Stimulated activated CD8-positive, alpha-beta memory T cell treated with anti-CD3 and anti-CD28 coated beads, Interleukin-2, amount 100 ng/mL, for 48 hours (primary cell): ENCODE data around the gene KCNQ1.
"Not testable (repeated sequence)": the region's sequence is repeated elsewhere in the genome, so short reads cannot be mapped to it uniquely, and the experiment has no call there.

ENCODE experiments used
- DNase-seq, 2 donors: peaks; one replicate each; pipeline ENCODE4 v3.0.0-alpha.2; 2020; ENCODE audit warnings: low read depth in 2 of 2

Gene KCNQ1

DNA sequence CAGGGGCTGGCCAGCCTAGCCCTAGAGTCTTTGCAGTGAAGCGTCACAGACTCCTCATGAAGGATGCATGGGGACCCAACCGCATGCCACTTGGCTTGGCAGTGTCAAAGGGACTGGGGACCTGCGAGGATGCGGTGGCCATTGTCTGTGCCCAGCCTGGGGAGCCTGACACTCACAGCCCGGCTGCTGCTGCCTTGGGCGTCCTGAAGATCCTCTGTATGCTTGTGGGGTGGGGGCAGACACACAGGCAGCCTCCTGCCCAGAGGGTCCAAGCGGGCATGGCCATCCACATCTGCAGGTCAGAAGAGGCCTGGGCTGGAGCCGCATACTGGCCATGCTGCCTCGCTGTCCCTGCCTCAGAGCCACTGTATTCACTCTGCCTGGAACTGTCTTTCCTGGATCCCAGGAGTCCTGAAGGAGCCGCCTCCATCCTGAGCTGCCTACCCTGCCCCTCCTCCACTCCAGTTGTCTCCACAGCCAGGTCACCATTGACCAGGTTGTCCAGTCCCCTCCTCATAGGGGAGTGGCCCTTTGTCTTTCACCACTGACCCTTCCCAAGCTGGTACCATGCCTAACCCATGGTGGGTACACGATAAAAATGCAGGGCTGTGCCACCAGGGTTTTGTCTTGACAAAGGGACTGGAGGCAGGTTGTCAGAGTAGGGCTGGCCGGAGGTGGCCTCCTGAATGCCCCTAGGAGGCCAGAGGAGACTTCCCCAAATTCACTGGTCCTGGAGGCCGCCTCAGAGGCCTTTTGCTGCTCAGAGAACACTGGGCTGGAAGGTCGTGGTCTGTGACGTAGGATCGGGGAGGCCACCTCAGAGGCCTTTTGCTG lies 148.0 kb downstream of the KCNQ1 start:
- DNase-seq: no peak

DNA sequence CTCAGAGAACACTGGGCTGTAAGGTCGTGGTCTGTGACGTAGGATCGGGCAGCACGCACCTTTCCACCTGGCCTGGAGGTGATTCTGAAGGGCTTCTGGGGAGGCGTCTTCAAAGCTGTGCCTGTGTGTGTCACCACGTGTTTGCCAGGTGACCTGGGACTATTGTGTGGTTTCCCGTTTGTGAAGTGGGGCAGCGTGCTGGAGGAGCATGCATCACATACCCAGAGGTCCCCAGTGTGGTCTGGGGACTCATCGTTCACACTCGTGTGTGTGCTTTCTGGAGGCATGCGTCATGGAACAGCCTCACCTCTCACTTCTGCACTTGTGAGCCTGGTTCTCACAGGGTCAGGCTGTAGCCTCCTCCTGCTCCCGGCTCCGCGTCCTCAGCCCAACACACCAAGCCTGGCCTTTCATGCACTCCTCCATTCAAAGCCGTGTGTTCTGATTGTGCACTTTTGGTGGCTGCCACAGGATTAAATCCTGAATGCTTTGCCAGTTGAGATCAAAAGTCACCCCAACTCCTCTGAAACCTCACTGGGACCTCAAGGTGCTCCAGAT lies 148.7 kb downstream of the KCNQ1 start:
- no peak for DNase-seq

DNA sequence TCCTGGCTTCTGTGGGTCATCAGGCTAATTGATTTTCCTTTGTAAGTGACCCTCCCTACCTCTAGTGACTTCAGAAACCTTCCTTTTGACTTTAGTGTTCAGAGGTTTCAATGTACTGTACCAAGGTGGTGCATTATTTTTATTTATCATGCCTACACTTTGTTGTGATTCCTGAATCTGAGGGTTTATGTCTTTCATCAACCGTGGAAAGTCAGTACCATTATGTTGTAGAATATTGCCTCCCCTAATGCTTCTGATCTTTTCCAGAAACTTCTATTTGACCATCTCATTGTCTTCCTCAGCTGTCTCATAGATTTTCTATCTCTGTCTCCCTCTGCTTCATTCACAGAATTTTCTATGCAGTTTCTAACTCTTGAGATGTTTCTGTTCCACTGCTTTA lies 149.5 kb downstream of the KCNQ1 start:
- DNase-seq: no peak

DNA sequence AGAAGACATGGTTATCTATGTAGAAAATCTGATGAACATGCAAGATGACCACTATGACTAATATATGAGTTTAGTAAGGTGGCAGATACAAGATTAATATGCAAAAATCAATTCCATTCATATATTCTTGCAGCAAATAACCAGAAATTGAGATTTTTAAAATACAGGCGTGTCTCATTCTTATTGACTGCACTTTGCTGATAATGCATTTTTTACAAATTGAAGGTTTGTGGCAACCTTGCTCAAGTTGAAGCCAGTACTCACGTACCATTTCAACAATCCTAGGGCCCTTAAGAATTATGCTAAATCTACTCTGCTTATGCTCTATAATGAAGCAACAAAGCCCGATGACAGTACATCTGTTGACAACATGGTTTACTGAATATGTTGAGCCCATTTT lies 150.4 kb downstream of the KCNQ1 start:
- DNase-seq: no peak

DNA sequence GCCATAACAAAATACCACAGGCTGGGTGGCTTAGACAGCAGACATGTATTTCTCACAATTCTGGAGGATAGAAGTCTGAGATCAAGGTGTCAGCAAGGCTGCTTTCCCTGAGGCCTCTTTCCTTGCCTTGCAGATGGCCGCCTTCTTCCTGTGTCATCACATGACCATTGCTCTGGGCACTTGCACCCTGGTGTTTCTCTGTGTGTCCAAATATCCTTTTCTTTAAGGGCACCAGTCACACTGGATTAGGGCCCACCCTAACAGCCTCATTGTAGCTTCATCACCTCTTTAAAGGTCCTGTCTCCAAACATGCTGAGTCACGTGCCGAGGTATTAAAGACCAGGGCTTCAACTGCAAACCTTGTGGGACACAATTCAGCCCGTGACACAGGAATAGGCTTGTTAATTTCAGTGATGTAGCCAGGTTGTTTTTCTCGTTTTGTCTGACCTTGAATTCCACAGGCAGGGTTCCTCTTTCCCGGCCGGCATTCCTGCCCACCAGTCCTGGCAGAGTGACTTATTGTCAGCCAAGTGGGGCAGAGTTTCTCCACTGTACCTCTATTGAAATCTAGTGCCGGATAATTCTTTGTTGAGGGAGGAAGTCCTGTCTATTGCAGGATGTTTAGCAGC lies 154.9 kb downstream of the KCNQ1 start:
- no peak for DNase-seq

DNA sequence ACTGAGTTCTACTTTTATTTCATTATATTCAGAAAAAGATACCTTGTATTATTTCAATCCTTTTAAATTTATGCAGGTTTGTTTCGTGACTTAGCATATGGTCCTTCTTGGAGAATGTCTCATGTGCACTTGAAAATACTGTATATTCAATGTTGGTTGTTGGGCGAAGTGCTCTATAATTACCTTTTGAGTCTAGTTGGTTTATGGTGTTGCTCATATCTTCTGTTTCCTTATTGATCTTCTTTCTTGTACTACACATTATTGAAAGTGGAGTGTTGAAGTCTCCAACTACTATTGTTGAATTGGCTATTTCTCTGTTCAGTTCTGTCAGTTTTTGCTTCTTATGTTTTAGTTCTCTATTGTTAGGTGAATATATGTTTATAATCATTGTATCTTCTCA lies 164.5 kb downstream of the KCNQ1 start:
- no peak for DNase-seq

DNA sequence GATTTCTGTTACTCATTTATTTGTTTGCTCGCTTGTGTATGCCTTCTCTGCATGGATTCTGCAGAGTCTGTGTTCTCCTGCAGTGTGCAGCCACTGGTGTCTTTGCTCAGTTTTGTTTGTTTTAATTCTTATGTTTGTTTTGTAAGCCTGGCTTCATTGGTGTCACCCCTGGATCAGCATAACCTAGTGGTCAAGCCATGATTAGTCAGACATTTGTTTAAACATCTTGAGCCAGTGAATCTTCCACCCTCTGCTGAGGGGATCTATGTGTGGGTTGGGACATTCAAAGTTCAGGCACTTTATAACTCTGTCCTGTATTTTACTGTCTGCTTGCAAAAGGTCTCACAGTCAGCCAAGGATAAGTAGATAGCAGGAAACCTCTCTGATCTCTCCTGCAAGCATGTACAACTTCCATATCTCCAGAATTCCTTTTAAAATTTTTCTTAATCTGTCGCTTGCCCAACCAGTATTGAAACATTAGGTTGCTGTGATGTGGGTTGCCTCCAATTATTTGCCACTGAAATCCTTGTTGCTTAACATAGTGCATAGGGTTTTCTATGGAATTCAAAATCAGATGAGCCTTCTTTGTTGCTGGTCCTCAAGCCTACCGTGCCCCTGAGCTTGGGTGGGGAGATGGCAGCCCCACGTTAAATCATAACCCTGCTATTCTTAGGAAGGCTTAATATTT lies 168.2 kb downstream of the KCNQ1 start:
- no peak for DNase-seq

DNA sequence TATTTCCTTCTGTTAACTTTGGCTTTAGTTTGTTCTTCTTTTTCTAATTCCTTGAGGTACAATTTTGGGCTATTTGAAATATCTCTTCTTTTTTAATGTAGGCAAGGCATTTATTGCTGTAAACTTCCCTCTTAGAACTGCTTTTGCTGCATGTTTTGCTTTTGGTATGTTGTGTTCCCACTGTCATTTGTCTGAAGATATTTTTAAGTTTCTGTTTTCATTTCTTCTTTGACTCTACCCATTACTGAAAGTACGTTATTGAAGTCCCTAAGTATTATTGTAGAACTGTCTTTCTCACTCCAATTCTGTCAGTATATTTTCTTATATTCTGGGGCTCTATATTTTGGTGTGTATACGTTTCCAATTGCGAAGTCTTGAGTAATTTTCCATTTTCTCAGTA lies 177.1 kb downstream of the KCNQ1 start:
- no peak for DNase-seq

DNA sequence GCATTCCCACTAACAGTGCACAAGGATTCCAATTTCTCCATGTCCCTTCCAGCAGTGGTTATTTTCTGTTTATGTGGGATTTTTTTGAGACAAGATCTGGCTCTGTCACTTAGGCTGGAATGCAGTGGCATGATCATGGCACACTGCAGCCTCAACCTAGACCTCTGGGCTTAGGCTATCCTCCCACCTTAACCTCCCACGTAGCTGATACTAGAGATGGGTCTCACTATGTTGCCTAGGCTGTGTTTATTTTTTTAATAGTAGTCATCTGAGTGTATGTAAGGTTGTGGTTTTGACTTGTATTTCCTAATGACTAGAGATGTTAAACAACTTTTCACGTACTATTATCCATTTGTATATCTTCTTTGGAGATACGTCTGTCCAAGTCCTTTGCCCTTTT lies 180.4 kb downstream of the KCNQ1 start:
- DNase-seq: no peak

DNA sequence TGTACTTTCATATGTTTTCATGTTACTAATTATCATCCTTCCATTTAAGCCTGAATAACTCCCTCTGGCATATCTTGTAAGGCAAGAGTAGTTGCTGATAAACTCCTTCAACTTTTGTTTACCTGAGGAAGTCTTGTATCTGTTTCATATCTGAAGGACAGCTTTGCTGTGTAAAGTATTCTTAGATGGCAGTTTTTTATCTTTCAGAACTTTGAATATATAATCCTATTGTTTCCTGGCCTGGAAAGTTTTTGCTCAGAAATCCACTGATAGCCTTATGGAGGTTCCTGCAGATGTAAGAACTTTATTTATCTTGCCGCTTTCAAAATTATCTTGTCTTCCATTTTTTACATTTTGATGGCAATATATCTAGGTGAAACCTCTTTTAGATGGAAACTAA lies 185.9 kb downstream of the KCNQ1 start:
- DNase-seq: no peak

DNA sequence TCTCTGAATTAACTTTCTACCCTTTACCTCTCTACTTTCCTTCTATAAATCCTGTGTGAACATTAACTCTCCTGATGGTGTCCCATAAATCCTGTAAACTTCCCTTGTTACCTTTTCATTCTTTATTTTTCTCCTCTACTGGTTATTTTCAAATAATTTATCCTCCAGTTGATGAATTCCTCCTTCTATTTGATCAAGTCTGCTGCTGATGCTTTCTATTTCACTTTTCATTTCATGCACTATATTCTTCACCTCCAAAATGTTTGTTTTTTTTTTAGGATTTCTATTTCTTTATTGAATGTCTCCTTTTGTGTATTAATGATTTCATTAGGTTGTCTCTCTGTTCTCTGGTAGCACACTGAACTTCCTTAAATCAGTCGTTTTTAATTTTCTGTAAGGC lies 186.4 kb downstream of the KCNQ1 start:
- no peak for DNase-seq

DNA sequence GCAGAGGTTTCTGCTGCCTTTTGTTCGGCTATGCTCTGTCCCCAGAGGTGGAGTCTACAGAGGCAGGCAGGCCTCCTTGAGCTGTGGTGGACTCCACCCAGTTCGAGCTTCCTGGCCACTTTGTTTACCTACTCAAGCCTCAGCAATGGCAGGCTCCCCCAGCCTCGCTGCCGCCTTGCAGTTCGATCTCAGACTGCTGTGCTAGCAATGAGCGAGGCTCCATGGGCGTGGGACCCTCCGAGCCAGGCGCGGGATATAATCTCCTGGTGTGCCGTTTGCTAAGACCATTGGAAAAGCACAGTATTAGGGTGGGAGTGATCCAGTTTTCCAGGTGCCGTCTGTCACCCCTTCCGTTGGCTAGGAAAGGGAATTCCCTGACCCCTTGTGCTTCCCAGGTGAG lies 195.0 kb downstream of the KCNQ1 start:
- DNase-seq: not testable (repeated sequence)

DNA sequence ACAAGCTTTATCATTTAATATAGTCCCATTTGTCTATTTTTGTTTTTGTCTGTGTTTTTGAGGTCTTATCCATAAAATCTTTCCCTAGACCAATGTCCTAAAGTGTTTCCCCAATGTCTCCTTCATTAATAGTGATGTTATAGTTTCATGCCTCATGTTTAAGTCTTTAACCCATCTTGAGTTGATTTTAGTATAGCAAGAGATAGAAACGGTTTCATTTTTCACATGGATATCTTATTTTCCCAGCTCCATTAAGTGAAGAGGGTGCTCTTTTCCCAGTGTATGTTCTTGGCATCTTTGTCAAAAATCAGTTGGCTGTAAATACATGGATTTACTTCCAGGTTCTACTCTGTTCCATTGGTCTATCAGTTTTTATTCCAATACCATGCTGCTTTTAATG lies 196.8 kb downstream of the KCNQ1 start:
- DNase-seq: no peak

DNA sequence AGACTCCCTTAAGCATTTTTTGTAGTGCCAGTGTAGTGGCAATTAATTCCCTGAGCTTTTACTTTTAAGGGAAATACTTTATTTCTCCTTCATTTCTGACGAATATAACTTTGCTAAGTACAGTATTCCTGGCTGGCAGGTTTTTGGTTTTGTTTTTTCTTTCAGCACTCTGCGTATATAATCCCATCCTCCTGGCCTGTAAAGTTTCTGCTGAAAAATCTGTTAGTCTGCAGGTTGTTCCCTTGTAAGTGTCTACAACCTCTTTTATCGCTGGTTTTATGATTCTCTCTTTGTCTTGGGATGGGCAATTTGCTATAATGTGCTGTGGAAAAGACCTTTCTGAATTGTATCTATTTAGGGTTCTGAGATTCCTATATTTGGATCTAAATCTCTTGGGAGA lies 198.9 kb downstream of the KCNQ1 start:
- DNase-seq: no peak

DNA sequence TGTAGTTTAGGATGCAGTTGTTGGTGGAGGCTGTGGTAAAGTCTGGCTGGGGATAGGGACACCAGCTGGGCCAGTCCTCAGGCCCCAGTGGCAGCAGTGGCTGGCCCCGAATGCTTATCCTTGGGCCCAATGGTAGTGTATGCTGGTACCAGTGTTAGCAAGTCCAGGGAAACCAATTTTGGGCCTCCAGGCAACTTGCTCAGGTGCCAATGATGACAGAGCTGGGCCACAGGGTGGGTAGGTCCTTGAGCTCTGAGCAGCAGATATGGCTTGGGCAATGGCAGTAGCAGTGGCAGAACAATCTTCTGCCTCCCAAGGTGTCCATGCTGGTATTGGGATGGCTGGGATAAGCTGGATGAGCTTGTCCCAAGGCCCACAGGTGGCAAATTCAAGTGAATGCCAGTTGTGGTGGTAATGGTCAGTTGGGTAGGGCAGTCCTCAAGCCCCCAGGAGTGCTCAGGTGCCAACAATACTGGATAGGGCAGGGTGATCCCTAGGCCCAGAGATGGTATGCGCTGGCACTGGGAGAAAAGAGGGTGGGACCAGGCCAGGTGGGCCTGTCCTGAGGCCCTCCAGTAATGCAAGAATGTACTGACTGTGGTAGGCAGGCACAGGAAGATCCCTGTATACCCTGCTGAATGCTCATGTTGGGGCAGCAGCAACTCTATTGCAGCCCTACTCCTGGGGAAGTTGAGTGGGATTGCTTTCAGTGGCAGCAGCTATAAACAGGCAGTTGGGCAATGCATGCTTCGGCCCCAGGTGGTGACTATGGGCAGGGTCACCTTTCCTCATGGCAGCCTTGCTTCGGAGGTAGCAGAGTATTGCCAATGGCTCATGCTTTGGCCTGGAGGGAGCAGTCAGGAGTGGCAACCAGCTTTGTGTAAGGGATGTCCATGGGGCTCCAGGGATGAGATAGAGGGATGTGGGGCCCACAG lies 200.3 kb downstream of the KCNQ1 start:
- no peak for DNase-seq

DNA sequence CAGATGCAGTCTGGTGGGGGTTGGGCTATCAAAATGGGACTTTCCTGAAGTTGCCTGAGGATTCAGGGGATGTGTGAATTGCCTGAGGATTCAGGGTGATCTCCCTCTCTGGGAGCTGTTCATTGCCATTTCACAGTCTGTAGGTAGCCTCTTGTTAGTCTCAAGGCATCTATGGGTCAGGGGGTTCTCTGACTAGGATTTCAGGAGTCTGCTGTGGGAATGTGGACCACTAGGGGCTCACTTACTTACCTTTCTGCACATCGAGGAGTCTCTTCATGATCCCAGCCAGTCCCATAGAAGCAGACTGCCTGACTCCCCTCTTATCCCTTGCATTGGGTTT lies 200.9 kb downstream of the KCNQ1 start:
- no peak for DNase-seq

DNA sequence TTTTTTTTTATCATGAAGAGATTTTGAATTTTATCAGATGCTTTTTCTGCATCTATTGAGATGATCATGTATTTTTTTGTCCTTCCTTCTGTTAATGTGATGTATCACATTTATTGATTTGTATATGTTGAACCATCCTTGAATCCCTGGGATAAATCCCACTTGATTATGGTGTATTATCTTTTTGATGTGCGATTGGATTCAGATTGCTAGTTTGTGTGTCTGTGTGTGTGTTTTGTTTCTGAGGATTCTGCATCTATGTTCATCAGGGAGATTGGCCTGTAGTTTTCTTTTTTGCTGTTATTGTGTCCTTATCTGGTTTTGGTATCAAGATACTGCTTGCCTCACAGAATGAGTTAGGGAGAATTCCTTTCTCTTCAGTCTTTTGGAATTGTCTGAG lies 202.4 kb downstream of the KCNQ1 start:
- no peak for DNase-seq

DNA sequence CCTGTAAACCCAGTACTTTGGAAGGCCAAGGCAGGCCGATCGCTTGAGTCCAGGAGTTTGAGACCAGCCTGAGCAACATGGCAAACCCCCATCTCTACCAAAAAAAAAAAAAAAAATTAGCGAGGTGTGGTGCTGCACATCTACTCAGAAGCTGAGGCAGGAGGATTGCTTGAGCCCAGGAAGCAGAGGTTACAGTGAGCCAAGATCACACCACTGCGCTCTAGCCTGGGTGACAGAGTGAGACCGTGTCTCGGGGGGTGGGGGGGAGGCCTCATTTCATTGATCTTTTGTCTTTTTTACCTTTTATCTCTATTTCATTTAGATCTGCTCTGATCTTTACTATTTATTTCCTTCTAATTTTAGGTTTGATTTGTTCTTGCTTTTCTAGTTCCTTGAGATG lies 203.1 kb downstream of the KCNQ1 start:
- DNase-seq: no peak

DNA sequence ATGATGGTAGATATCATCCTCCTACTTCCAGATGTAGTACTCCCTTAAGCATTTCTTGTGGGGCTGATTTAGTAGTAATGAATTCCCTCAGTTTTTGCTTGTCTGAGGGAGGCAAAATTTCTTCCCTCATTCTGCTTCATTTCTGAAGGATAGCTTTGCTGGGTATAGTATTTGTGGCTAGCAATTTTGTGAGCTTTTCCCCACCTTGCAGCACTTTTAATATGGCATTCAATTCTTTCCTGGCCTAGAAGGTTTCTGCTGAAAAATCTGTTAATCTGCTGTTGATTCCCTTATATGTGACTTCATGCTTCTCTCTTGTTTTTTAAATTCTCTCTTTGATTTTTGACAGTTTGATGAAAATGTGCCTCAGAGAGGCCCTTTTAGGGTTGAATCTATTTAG lies 204.6 kb downstream of the KCNQ1 start:
- no peak for DNase-seq

DNA sequence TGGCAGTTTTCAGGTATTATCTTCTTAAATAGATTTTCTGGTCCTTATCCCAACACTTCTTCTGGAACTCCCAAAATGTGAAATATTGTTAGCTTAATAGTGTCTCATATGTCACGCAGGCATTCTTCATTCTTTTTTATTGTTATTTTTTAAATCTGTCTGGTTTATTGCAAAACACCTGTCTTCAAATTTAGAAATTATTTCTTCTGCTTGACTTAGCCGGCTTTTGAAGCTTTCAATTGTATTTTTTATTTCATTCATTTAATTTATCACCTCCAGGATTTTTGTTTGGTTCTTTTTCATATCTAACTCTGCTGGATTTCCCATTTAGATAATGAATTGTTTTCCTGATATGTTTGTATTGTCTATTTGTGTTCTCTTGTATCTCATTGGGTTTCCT lies 205.0 kb downstream of the KCNQ1 start:
- DNase-seq: no peak

DNA sequence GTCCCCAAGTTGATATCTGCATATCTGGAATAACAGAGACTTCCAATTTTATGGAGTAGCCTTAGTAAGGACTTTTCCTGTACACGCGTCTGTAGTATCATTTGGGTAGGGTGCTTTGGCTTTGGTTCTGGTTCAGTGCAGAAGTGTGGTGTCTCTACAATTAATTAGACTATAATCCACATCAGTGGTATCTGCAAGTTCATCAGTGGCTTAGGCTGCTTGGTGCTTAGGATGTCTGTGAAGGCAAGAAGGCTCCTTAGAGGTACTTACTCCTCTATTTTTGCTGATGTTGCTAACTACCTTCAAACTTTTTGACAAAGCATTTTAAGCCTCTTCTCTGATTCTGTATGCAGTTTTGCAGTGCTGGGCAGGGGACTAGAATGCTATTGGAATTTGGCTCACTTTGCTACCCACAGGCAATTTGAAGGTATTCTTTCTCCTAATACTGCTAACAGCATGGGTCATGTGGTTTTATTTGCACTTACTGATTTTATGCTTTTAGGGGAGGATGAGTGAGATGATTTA lies 205.6 kb downstream of the KCNQ1 start:
- DNase-seq: no peak
